GM08714 (cell line): ENCODE measurements around the gene CENATAC.

ENCODE experiments used
- H3K4me3 ChIP-seq: fragments of 200-500 bp; sonication (Bioruptor generic); 2 replicates; pipeline ENCODE4 v1.5.1; 2014; ENCODE audit warnings: mild to moderate bottlenecking, low read length, inconsistent platforms
- ZNF274 ChIP-seq: IDR thresholded peaks from 2 replicates; pipeline ENCODE4 v1.6.1; 2012; ENCODE audit warnings: mild to moderate bottlenecking, low read depth, low read length

The CENATAC gene

GRCh38 chr11:119015054-119015611 is 17.2 kb downstream of the CENATAC start:
- H3K4me3 ChIP-seq, result no peak overlapping the region
- TF ChIP-seq ZNF274, result no peak

- TF ChIP-seq ZNF274, result no peak
- H3K4me3 ChIP-seq, result peak overlapping the region; percentile 77
These were observed 18.5 kb downstream of the CENATAC start for GRCh38 chr11:119016216-119017009.

GRCh38 chr11:119017377-119017776 is 19.4 kb downstream of the CENATAC start:
- peak overlapping the region; percentile 77 for H3K4me3 ChIP-seq

DNA sequence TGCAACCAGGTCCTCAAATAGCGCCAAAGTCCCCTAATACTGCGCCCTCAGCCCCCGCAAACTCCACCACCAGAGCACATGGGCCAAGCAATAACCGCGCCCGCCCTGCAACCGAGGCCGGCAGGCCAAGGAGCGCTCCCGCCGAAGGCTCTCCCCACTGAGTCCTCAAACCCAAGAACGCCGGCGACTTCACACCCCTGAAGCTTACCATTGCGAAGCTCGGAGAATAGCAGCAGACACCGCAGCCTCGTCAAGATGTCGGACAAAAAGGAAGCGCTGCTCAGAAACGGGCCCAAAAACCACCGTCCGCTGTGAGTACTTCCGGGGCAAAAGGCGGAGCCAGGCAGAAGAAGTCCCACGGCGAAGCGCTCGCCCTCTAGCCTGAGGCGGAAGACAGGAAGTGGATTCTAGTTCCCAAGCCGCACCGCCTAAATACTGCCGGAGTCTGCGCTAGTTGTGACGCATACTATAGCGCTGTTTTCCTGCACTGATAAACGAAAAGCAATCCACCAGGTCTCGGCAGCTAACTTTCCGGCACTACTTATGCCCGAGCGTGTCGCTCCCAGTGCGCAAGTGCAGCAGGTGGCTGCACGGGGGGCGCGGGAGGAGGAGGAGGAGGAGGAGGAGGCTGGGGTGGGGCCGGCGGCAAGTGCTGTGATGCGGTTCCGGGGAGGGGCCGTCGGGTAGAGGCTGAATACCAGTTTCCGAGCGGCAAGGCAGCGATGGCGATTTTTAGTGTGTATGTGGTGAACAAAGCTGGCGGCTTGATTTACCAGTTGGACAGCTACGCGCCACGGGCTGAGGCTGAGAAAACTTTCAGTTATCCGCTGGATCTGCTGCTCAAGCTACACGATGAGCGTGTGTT is 20.4 kb downstream of the CENATAC start, which contains the start of the genes RPS25 and TRAPPC4:
Gene RPS25, minus strand, starts transcription at position 270 of the 865 bp plus-strand sequence. Its CDS starts 59 bp downstream, at position 211.
Gene TRAPPC4, plus strand, starts transcription at position 693 of the 865 bp plus-strand sequence. Its CDS starts 30 bp downstream, at position 723.
- peak within 1 kb of the TSS; percentile 77 for H3K4me3 ChIP-seq
- TF ChIP-seq ZNF274, result no peak

DNA sequence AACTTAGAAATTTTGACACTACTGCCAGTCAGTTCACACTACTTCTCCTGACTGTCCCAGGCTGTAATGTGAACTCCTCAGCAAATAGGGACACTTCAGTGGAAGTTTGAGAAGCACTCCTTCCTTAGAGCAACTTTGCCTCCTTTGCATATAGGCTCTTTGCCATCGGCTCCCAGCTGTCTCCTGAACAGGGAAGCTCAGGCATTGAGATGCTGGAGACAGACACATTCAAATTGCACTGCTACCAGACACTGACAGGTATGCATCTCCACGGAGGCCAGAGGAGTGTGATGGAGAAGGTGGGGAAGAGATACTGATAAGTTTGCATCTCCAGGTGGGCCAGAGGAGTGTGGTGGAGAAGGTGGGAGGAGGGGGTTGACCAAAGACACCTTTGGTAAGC is 22.1 kb downstream of the CENATAC start:
- H3K4me3 ChIP-seq, result peak overlapping the region; percentile 77
- TF ChIP-seq ZNF274, result no peak

- no peak overlapping the region for H3K4me3 ChIP-seq
- TF ChIP-seq ZNF274, result no peak
These were observed 23.7 kb downstream of the CENATAC start for GRCh38 chr11:119021631-119022030.

DNA sequence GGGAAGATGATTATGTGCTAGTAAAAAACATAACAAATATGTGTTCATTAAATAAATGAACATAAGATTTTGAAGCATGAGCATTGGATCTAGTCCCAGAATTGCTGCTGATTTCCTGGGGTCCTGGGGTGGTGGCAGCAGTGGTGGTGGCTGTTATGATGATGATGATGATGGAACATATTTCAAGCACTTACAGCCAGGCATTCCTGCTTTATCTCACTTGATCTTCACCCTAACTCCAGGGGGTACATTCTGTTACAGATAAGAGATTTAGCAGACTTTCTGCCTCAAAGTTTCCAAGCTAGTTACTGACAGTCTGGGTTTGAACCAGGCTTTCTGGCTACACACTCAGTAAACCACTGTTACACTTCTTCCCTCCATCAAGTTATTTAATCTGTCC is 25.8 kb downstream of the CENATAC start:
- H3K4me3 ChIP-seq, result no peak overlapping the region
- no peak for TF ChIP-seq ZNF274

- H3K4me3 ChIP-seq, result no peak overlapping the region
- no peak for TF ChIP-seq ZNF274
These were observed 26.6 kb downstream of the CENATAC start for GRCh38 chr11:119024430-119025098.

DNA sequence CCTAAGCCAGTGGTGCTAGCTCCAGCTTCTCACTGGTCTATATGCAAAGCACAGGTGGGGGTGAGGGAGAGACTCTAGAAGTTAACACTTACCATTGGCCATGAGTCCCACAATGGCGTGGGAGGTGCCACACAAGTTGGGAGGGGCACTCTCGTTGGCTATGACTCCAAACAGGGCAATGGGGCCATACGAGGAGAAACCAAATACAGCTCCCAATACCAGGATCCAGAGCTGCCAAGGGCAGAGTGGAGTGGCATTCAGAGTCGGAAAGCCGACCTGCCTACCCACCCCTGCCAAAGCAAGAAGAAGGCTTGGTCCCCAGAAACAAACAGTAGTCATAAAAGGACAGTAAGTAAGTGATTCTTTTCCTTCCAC is 27.1 kb downstream of the CENATAC start:
- no peak overlapping the region for H3K4me3 ChIP-seq
- TF ChIP-seq ZNF274, result no peak

DNA sequence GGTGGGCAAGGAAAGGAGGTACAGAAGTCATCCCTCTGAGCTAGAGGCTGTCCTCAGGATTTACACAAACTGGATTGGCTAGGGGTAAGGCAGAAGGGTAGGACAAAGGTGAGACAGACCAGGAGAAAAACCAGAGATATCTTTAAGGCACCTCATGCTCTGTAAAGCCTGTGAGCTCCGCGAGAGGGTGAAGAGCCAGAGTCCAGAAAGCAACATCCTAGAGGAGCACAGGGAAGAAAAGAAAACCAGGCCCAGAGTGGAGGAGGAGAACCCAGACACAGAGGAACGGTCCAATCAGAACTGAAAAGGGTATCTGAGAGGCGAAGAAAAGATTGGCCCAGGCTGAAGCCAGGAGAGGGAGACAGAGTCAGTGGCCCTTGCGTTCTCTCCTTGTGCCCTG is 27.6 kb downstream of the CENATAC start:
- no peak for TF ChIP-seq ZNF274

DNA sequence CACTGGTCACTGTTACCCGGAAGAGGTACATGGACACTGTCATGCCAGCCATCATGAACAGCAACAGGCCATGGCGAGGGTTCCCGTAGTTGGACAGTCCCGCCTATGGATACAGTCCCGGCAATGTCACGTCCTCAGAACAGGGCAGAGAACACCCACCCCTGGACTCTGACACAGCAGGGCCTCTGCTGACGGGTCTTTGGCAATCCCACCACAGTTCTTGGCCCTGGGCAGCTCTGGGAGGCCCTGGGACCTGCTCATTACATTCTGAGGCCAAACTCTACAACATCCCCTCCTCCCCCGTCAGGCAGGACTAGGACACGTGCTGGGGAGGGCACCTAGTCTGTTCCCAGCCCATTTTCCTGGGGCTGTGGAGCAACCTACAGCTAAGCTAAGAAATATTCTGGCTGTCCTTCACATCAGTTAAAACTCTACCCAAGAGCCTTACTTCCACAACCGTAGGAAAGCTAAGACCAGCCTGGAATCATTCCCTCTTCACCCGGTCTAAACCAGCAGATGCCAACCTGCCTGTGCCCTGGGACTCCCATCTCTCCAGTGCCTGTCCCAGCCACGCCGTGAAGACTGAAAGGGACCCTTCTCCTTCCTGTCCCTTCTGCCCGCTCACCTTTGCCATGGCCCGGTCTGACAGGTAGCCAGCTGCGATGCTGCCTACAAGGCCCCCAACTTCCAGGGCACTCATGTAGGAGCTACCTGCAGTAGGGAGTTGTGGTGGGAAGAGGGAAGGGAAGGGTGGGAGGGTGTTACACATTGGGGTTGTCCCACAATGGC is 28.2 kb downstream of the CENATAC start:
- TF ChIP-seq ZNF274, result no peak
- H3K4me3 ChIP-seq, result no peak overlapping the region

More for the DNA sequence above, 27.6 kb downstream of the CENATAC start:
- H3K4me3 ChIP-seq, result no peak overlapping the region

- no peak overlapping the region for H3K4me3 ChIP-seq
- no peak for TF ChIP-seq ZNF274
These were observed 29.0 kb downstream of the CENATAC start for GRCh38 chr11:119026970-119027369.
